ENCODE data around the gene STAT5B.

- TF ChIP-seq POLR2A (IDR thresholded peaks at IDR 0.05; ENCODE audit: low read depth, low read length) (no peak), POLR2AphosphoS5 (IDR thresholded peaks at IDR 0.05; ENCODE audit: low read depth, low read length) (no peak), TAF1 (IDR thresholded peaks at IDR 0.05; ENCODE audit: borderline replicate concordance, low read depth, low read length) (no peak)
Measured at GRCh38 chr17:42284024-42284369, 7.8 kb upstream of the STAT5B start.

Data from GM12892 (cell line).